CD4-positive, alpha-beta memory T cell (primary cell): ENCODE measurements around the gene ODF2L. TPM values are rescaled to one million over a fixed set of nuclear protein-coding genes. Genes with fewer than 3 reads are reported as not detected.

Experiments used
- CTCF ChIA-PET: fragments of 350-600 bp; sonication (Branson Sonifier 250); formaldehyde crosslinking; loops from one replicate; lab custom pipeline; 2021; ENCODE audit warnings: inconsistent platforms; ENCODE audit not compliant: partially characterized antibody; lab: Charles Lee
- POLR2A ChIA-PET: fragments of 350-600 bp; sonication (Branson Sonifier 250); formaldehyde crosslinking; loops from one replicate; lab custom pipeline; 2021; ENCODE audit not compliant: partially characterized antibody; lab: Charles Lee
- DNase-seq, 5 donors: peaks; one replicate each; pipeline versions ENCODE4 v3.0.0 to v3.0.0-alpha.2; 2020 to 2022; ENCODE audit warnings: mixed read lengths in 1 of 5
- H3K27ac ChIP-seq: one replicate; pipeline ENCODE4 v1.7.0; 2013; ENCODE audit warnings: low read depth, low read length
- H3K27me3 ChIP-seq: 2 replicates; pipeline ENCODE4 v1.7.0; 2013; ENCODE audit warnings: mild to moderate bottlenecking, low read length, moderate library complexity; ENCODE audit not compliant: insufficient read depth
- H3K36me3 ChIP-seq: 2 replicates; pipeline ENCODE4 v1.7.0; 2013; ENCODE audit warnings: mild to moderate bottlenecking, low read length, moderate library complexity; ENCODE audit not compliant: insufficient read depth
- H3K4me1 ChIP-seq: 2 replicates; pipeline ENCODE4 v1.7.0; 2013; ENCODE audit warnings: mild to moderate bottlenecking, low read length, moderate library complexity; ENCODE audit not compliant: insufficient read depth
- H3K4me3 ChIP-seq, 2 donors: one replicate each; pipeline ENCODE4 v1.7.0; 2013; ENCODE audit warnings: low read length in 2 of 2, mild to moderate bottlenecking in 1 of 2
- H3K9me3 ChIP-seq, 2 donors: one replicate each; pipeline ENCODE4 v1.7.0; 2013; ENCODE audit warnings: low read length in 2 of 2, control low read depth in 1 of 2; ENCODE audit not compliant: control insufficient read depth in 1 of 2
- H3K27ac Mint-ChIP-seq, 7 donors: one replicate each; pipeline ENCODE4 v1.8.0; 2020 to 2021; ENCODE audit warnings: mixed read lengths in 7 of 7, mild to moderate bottlenecking in 6 of 7, inconsistent platforms in 3 of 7, moderate library complexity in 3 of 7
- H3K27me3 Mint-ChIP-seq, 2 donors: one replicate each; pipeline ENCODE4 v1.8.0; 2020 to 2021; ENCODE audit warnings: mixed read lengths in 2 of 2
- H3K36me3 Mint-ChIP-seq, 2 donors: one replicate each; pipeline ENCODE4 v1.8.0; 2020 to 2021; ENCODE audit warnings: mixed read lengths in 2 of 2, inconsistent platforms in 1 of 2, mild to moderate bottlenecking in 1 of 2
- H3K4me1 Mint-ChIP-seq, 4 donors: one replicate each; pipeline ENCODE4 v1.8.0; 2020 to 2021; ENCODE audit warnings: mixed read lengths in 4 of 4, mild to moderate bottlenecking in 1 of 4
- H3K4me3 Mint-ChIP-seq, 8 donors: one replicate each; pipeline ENCODE4 v1.8.0; 2020 to 2021; ENCODE audit warnings: mixed read lengths in 8 of 8, mild to moderate bottlenecking in 7 of 8, moderate library complexity in 6 of 8, inconsistent platforms in 3 of 8
- H3K9me3 Mint-ChIP-seq, 8 donors: one replicate each; pipeline ENCODE4 v1.8.0; 2020 to 2021; ENCODE audit warnings: mixed read lengths in 8 of 8, mild to moderate bottlenecking in 5 of 8, inconsistent platforms in 3 of 8, moderate library complexity in 1 of 8
- intact Hi-C: fragments of 100-400 bp; cut with micrococcal nuclease; formaldehyde crosslinking; loops from one replicate; pipeline ENCODE4 v1.15.1; 2023
- polyA plus RNA-seq, 2 donors: library from polyadenylated mRNA; unstranded; fragments of 300-500 nt; fragmentation: Illumina TruSeq; gene quantifications; one replicate each; pipeline ENCODE4 v1.2.3, GENCODE V29; 2021
- total RNA-seq, 2 experiments: library from RNA; stranded (reverse); gene quantifications; one replicate each; pipeline ENCODE4 v1.2.3, GENCODE V29; 2021

Gene ODF2L
- total RNA-seq = 10 to 100 TPM; 97.3 to 98.3 TPM
- polyA plus RNA-seq = 10 to 100 TPM; 60.0 to 60.4 TPM

- Mint-ChIP-seq H3K36me3 (peaks cover 4 to 12% of the 10 kb centered on the region in 2 donors), H3K9me3 (no peaks in the 10 kb centered on the region), H3K27ac (peak within 1 kb of the TSS; percentile 97 to 100 (median 99)), H3K27me3 (no peaks in the 10 kb centered on the region), H3K4me3 (peak within 1 kb of the TSS; percentile 94 to 99 (median 98)), H3K4me1 (peaks cover 43 to 68% (median 51%) of the 10 kb centered on the region in 4 donors)
- H3K36me3 ChIP-seq = no peaks in the 10 kb centered on the region
- H3K27me3 ChIP-seq = no peaks in the 10 kb centered on the region
- peak; percentile 90 to 94 (median 92) for DNase-seq
- H3K27ac ChIP-seq = peak within 1 kb of the TSS; percentile 92
- POLR2A ChIA-PET = interaction anchor here (0.6 to 4.0 kb wide), 13 partner anchors 10 to 1136 kb away, joined by 3 to 54 read pairs (median 3); partner anchors contain the start of genes C1orf52, HS2ST1, SELENOF and SH3GLB1
- peak within 1 kb of the TSS; percentile 77 to 87 for H3K4me3 ChIP-seq
- CTCF ChIA-PET = interaction anchor here (0.8 to 1.6 kb wide), 8 partner anchors 10 to 348 kb away, joined by 3 to 15 read pairs (median 6); partner anchors contain the start of gene SH3GLB1
- H3K4me1 ChIP-seq = peaks cover 56% of the 10 kb centered on the region
- no peaks in the 10 kb centered on the region for H3K9me3 ChIP-seq
- intact Hi-C loops = loop anchor here (1.0 to 10.0 kb wide), 9 partner anchors 8 to 1711 kb away; partner anchors contain the start of genes BCL10, HS2ST1, SELENOF and SH3GLB1
Measured at GRCh38 chr1:86395751-86396497, at the start of gene ODF2L. Gene ODF2L (minus strand): TSS chr1:86396323. CDS start chr1:86387027, 9,296 bp downstream.

GRCh38 chr1:86445919-86446318 is 49.8 kb upstream of the ODF2L start:
- Histone ChIP-seq H3K27ac (no peak overlapping the region), H3K4me1 (peaks cover 10% of the 10 kb centered on the region), H3K9me3 (no peaks in the 10 kb centered on the region), H3K36me3 (no peaks in the 10 kb centered on the region), H3K4me3 (no peak overlapping the region), H3K27me3 (no peaks in the 10 kb centered on the region)
- no peaks in the 10 kb centered on the region for H3K36me3 Mint-ChIP-seq
- H3K4me1 Mint-ChIP-seq = peaks cover 5 to 10% (median 8%) of the 10 kb centered on the region in 4 donors
- ChIA-PET CTCF (no interaction called here), POLR2A (no interaction called here)
- no peaks in the 10 kb centered on the region for H3K27me3 Mint-ChIP-seq
- no peaks in the 10 kb centered on the region for H3K9me3 Mint-ChIP-seq
- intact Hi-C loops = no loop called here
- DNase-seq = no peak
- H3K27ac Mint-ChIP-seq = no peak overlapping the region
- no peak overlapping the region for H3K4me3 Mint-ChIP-seq

- peak overlapping the region in 1 of 7 donors; percentile 76 for H3K27ac Mint-ChIP-seq
- H3K27ac ChIP-seq = no peak overlapping the region
- CTCF ChIA-PET = interaction anchor here (0.8 to 1.4 kb wide), 2 partner anchors 17 to 57 kb away, joined by 3 to 4 read pairs; no protein-coding TSS in a partner anchor
- POLR2A ChIA-PET = no interaction called here
- no peaks in the 10 kb centered on the region for H3K36me3 Mint-ChIP-seq
- peaks cover 6 to 7% of the 10 kb centered on the region in 2 donors for H3K27me3 Mint-ChIP-seq
- peaks cover 10% of the 10 kb centered on the region for H3K4me1 ChIP-seq
- H3K9me3 Mint-ChIP-seq = no peaks in the 10 kb centered on the region
- H3K9me3 ChIP-seq = no peaks in the 10 kb centered on the region
- intact Hi-C loops = no loop called here
- H3K27me3 ChIP-seq = no peaks in the 10 kb centered on the region
- peaks cover 5 to 9% (median 7%) of the 10 kb centered on the region in 4 donors for H3K4me1 Mint-ChIP-seq
- no peak overlapping the region for H3K4me3 Mint-ChIP-seq
- DNase-seq = no peak
- H3K4me3 ChIP-seq = no peak overlapping the region
- H3K36me3 ChIP-seq = no peaks in the 10 kb centered on the region
Measured at GRCh38 chr1:86441997-86442396, 45.9 kb upstream of the ODF2L start.

- H3K9me3 Mint-ChIP-seq = no peaks in the 10 kb centered on the region
- H3K36me3 Mint-ChIP-seq = no peaks in the 10 kb centered on the region
- H3K27ac Mint-ChIP-seq = peak overlapping the region in 2 of 7 donors; percentile 48 to 76
- no peaks in the 10 kb centered on the region for H3K36me3 ChIP-seq
- H3K27ac ChIP-seq = no peak overlapping the region
- peak; percentile 37 to 53 (median 43) for DNase-seq
- H3K9me3 ChIP-seq = no peaks in the 10 kb centered on the region
- no peak overlapping the region for H3K4me3 ChIP-seq
- peaks cover 8 to 11% of the 10 kb centered on the region in 2 donors for H3K27me3 Mint-ChIP-seq
- H3K4me1 Mint-ChIP-seq = peaks cover 5 to 9% (median 7%) of the 10 kb centered on the region in 4 donors
- peaks cover 10% of the 10 kb centered on the region for H3K4me1 ChIP-seq
- POLR2A ChIA-PET = no interaction called here
- H3K27me3 ChIP-seq = no peaks in the 10 kb centered on the region
- CTCF ChIA-PET = interaction anchor here (0.8 to 1.4 kb wide), 2 partner anchors 17 to 58 kb away, joined by 3 to 4 read pairs; no protein-coding TSS in a partner anchor
- intact Hi-C loops = no loop called here
- H3K4me3 Mint-ChIP-seq = no peak overlapping the region
Measured at GRCh38 chr1:86441581-86441980, 45.5 kb upstream of the ODF2L start.

- H3K27me3 ChIP-seq = no peaks in the 10 kb centered on the region
- Mint-ChIP-seq H3K4me3 (no peak overlapping the region), H3K27me3 (peaks cover 8 to 16% of the 10 kb centered on the region in 2 donors), H3K4me1 (no peaks in the 10 kb centered on the region), H3K9me3 (no peaks in the 10 kb centered on the region), H3K36me3 (no peaks in the 10 kb centered on the region), H3K27ac (no peak overlapping the region)
- ChIA-PET CTCF (interaction anchor here (0.8 kb wide), 1 partner anchor 66 kb away, joined by 3 read pairs; no protein-coding TSS in a partner anchor), POLR2A (no interaction called here)
- H3K9me3 ChIP-seq = no peaks in the 10 kb centered on the region
- H3K4me3 ChIP-seq = no peak overlapping the region
- intact Hi-C loops = no loop called here
- peaks cover under 1% of the 10 kb centered on the region for H3K4me1 ChIP-seq
- no peaks in the 10 kb centered on the region for H3K36me3 ChIP-seq
- DNase-seq = no peak
- H3K27ac ChIP-seq = no peak overlapping the region
Measured at GRCh38 chr1:86436041-86436440, 39.9 kb upstream of the ODF2L start.

- H3K36me3 Mint-ChIP-seq = no peaks in the 10 kb centered on the region
- no peaks in the 10 kb centered on the region for H3K9me3 ChIP-seq
- ChIA-PET POLR2A (no interaction called here), CTCF (interaction anchor here (0.8 kb wide), 1 partner anchor 67 kb away, joined by 3 read pairs; no protein-coding TSS in a partner anchor)
- no peak overlapping the region for H3K4me3 ChIP-seq
- no peak overlapping the region for H3K27ac ChIP-seq
- DNase-seq = no peak
- no peaks in the 10 kb centered on the region for H3K4me1 ChIP-seq
- no peaks in the 10 kb centered on the region for H3K27me3 ChIP-seq
- no peaks in the 10 kb centered on the region for H3K9me3 Mint-ChIP-seq
- no peaks in the 10 kb centered on the region for H3K36me3 ChIP-seq
- intact Hi-C loops = no loop called here
- H3K27me3 Mint-ChIP-seq = peaks cover 8 to 16% of the 10 kb centered on the region in 2 donors
- H3K4me1 Mint-ChIP-seq = no peaks in the 10 kb centered on the region
- no peak overlapping the region for H3K27ac Mint-ChIP-seq
- H3K4me3 Mint-ChIP-seq = no peak overlapping the region
Measured at GRCh38 chr1:86435327-86435726, 39.2 kb upstream of the ODF2L start.

GRCh38 chr1:86434059-86434458 is 37.9 kb upstream of the ODF2L start:
- Mint-ChIP-seq H3K4me3 (no peak overlapping the region), H3K27ac (no peak overlapping the region), H3K27me3 (peaks cover 8 to 16% of the 10 kb centered on the region in 2 donors), H3K4me1 (no peaks in the 10 kb centered on the region), H3K36me3 (no peaks in the 10 kb centered on the region), H3K9me3 (no peaks in the 10 kb centered on the region)
- no peak overlapping the region for H3K4me3 ChIP-seq
- intact Hi-C loops = no loop called here
- peaks cover 6% of the 10 kb centered on the region for H3K4me1 ChIP-seq
- DNase-seq = no peak
- CTCF ChIA-PET = no interaction called here
- POLR2A ChIA-PET = no interaction called here
- no peaks in the 10 kb centered on the region for H3K27me3 ChIP-seq
- no peaks in the 10 kb centered on the region for H3K9me3 ChIP-seq
- H3K27ac ChIP-seq = no peak overlapping the region
- H3K36me3 ChIP-seq = no peaks in the 10 kb centered on the region
